ENCODE data around the gene URI1.

URI1 gene

DNA sequence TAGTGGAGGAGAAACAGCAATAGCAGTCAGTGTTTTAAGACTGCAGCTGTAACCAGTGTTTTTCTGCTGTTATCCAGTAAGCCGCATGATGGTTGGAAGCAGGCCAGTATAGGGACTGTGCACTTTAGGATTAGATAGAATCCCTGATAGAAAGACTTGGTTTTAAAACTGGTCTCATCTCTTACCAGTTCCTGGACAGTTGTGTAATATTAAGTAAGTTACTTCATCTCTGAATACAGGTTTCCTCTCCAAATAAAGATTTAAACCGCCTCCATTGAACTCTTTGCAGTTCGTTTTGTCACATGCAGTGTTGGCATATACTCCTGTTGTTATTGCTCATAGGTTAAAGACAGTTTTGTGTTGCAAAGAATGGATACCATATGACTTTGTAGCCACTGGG, 25.6 kb downstream of the URI1 start:
- no peak for DNase-seq (ENCODE audit: low read depth in 3 of 3, low spot score in 1 of 3)

DNA sequence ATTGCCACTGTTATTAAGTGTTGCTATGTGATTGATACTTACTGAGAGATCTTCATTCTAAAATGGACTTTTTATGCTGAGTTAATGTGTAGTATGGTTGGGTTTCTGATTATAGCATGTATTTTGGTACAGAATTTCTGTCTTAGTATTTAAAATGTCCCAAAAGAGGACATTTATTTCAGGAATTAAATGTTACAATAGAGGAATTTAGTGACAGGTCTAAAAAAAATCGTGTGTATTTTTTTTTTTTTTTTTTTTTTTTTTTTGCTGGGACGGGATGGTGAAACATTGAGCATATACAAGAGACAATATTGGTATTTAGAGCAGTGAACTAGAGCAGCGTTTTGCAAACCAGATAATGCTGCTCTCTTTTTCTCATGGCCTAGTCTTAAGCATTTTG, 27.9 kb downstream of the URI1 start:
- DNase-seq (ENCODE audit: low read depth in 3 of 3, low spot score in 1 of 3): no peak

DNA sequence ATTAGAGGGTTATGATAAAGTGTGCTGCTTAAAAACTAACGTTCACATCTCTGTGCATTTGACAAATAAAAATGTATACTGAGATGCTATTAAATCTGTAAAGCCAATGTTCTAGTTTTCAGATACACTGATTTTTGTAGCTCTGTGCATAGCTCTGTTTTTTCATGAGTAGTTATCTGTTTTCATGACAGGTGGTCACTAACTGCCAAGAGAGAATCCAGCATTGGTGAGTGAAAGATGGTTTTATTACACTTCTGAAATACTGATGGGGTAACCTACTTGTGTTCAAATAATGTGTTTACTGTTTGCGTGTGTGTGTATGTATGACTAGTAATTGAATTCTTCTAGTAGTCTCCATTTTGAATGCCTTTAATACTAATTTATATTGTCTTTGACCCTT, 29.0 kb downstream of the URI1 start:
- no peak for DNase-seq (ENCODE audit: low read depth in 3 of 3, low spot score in 1 of 3)

DNA sequence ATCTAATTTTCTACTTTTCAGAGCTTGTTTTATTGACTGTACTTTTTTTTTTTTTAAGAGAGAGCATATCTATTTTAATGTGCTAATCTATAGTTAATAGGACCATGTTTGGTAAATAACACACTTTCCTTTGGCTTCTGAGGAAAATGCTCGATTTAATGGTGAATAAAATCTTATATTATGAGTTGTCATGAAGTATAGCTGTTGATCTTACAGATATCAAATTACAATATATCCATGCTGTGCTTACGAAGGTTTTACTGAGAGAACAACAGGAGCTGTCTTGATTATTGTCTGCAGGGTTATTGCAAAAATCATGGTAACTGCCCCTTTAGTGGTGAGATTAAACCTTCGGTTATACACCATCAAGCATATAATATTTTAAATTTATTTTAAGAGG, 29.6 kb downstream of the URI1 start:
- DNase-seq (ENCODE audit: low read depth in 3 of 3, low spot score in 1 of 3): no peak

DNA sequence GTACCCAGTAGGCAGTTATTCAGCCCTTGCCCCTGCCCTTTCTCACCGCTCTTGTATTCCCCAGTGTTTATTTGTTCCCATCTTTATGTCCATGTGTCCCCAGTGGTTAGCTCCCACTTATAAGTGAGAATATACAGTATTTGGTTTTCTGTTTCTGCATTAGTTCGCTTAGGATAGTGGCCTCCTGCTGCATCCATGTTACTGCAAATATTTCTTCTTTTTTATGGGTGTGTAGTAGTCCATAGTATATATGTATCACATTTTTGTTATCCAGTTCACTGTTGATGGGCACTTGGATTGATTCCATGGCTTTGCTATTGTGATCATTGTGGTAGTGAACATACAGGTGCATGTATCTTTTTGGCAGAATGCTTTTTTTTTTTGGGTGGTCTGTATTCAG, 32.7 kb downstream of the URI1 start:
- no peak for DNase-seq (ENCODE audit: low read depth in 3 of 3, low spot score in 1 of 3)

DNA sequence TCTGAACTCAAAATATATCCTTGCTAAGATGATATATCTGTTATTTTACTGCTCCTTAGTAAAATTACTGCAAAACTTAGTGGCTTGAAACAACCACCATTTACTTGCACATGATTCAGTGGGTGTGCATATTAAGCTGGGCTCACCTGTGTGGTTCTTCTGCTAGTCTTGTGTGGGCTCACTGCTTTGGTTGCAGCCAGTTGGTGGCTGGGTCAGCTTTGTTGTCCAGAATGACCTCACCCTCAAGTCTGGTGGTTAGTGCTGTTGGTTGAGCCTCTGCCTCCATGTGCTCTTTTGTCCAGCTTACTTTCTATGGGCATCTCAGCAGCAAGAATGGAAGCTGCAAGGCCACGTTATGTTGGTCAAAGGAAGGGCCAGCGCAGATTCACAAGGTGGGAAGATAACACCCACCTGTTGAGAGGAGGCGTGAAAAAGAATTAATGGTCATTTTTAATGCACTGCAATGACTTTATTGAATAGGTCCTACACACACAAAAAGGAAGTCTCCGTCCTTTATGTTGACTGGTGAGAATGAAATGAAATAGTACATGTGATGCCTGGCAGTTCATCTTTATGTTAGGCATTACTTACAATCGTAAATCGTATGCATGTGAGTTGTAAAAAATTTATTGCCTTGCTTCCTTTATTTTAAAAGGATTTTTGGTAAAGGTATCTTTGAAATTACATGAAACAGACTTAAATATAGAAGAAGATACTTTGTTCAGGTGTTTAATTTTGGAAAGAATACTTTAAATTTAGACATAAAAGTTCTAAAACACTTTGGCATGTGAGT, 34.3 kb downstream of the URI1 start:
- no peak for DNase-seq (ENCODE audit: low read depth in 3 of 3, low spot score in 1 of 3)

DNA sequence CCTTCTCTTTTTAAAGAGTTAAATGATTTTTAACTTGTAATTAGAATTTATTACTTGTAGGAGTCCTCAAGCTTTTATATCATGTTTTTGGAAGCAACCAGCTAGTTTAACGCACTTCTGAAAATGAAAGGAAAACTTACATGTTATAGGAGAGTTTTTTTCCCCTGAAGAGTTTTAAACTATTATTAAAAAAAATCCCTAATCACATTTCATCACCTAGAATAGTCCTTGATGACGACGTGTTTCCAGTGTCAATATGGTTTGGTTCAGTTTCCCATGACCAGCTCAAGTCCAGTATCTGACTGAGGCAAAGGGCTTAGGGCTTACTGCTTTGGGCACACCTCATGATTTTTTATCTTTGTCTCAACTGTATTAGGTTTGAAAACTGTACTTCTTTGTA, 36.0 kb downstream of the URI1 start:
- DNase-seq (ENCODE audit: low read depth in 3 of 3, low spot score in 1 of 3): no peak

DNA sequence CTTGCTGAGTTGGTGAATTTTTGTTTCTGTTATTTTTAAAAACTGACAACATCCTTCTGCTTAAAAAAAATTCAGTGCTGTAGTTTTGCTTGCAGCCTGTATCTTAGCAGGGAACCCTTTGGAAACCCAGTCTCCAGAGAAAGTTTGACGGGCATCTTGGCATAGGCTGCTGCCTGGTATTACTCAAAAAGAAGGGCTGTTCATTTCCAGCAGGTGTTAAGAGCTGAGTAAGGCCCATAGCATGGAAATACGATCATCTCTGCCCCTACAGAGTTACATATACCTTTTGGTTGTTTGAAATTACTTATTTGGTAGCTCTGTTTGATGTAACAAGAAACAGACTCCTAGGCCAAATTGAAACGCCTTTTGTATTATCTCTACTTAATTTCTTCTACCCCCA, 41.5 kb downstream of the URI1 start:
- DNase-seq (ENCODE audit: low read depth in 3 of 3, low spot score in 1 of 3): no peak

DNA sequence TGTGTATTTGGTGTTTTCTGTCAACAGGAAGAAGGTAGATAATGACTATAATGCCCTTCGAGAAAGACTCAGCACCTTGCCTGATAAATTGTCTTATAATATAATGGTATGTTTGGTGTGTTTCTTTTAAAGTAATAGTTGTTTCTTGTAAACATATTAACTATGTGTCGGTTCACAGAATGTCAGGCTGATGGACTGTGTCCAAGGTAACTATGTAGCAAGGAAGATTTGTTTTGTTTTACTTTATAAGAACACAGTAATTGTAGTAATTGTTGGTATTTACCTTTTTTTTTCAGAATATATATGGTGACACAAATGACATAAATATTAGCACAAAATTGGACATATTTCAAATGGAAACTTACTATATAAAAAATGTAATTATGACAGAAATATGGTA, 43.2 kb downstream of the URI1 start:
- no peak for DNase-seq (ENCODE audit: low read depth in 3 of 3, low spot score in 1 of 3)

DNA sequence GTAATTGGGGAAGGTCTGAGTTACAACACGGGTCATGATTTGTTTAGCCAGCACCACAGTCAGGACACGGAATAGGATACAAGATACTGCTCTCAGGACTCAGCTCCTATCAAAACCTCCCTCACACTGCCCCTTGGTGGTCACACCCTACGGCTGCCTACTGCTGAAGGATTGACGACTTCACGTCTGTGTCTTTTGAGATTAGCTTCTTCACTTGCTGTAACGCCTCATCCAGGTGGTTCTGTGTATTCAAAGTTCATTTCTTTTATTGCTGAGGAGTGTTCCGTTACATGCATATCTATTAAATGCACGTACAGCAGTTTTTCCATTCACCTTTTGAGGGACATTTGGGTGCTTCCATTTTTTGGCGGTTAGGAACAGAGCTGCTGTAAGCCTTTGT, 46.3 kb downstream of the URI1 start:
- no peak for DNase-seq (ENCODE audit: low read depth in 3 of 3, low spot score in 1 of 3)

DNA sequence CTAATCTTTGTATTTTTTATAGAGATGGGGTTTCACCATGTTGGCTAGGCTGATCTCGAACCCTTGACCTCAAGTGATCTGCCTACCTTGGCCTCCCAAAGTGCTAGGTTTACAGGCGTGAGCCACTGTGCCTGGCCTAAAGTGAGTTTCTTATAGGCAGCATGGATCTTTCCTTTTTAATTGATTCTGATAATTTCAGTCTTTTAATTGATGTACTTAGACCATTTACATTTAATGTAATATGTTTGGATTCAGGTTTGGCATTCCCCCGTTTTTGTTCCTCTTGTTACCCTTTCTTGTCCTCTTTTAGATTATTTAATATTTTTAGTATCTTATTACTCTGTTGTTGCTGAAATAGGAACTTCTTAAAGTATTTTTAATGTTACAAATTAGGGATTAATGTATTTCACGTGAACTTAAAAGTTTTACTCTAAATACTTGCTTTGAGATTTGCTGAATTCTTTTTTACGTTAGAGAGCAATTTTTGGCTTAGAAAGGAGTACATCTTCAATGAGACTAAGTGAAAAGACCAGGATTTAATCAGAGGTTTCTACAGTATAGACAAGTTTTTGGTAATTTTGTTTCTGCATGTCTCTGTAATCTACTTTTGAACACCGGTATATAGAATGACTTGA, 50.3 kb downstream of the URI1 start:
- no peak for DNase-seq (ENCODE audit: low read depth in 3 of 3, low spot score in 1 of 3)

DNA sequence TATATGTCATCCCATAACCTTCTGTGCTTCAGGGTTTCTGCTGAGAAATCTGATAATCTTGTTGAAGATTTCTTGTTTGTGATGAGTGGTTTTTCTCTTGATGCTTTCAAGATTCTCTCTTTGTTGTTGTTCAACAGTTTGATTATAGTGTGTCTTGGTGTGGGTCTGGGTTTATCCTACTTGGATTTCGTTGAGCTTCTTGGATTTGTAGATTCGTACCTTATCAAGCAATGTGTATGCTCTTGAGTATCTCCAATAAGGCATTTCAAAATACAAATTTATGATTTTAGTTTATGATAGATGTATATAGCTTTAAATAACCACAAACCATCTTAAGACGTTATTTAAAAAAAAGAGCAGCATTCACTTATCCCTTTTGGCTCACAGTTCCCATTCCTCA, 57.5 kb downstream of the URI1 start:
- no peak for DNase-seq (ENCODE audit: low read depth in 3 of 3, low spot score in 1 of 3)

DNA sequence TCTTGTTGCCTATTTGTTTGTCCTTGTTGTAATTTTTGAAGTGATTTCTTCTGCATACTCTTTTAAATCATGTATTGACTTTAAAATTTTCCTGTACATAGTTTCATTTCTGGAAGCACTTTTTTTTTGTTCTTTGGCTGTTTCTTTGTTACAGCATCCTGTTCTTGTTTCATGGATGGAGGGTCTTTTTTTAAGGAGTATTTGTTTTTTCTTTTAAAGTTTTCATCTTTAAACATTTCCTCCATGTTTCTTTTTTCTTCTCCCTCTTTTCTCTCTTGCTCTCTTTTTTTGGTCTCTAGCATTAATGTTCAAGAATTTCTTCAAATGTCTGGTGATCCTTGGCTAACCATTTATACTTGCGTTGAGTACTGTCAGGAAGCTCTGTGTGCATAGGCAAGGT, 58.8 kb downstream of the URI1 start:
- DNase-seq (ENCODE audit: low read depth in 3 of 3, low spot score in 1 of 3): no peak

DNA sequence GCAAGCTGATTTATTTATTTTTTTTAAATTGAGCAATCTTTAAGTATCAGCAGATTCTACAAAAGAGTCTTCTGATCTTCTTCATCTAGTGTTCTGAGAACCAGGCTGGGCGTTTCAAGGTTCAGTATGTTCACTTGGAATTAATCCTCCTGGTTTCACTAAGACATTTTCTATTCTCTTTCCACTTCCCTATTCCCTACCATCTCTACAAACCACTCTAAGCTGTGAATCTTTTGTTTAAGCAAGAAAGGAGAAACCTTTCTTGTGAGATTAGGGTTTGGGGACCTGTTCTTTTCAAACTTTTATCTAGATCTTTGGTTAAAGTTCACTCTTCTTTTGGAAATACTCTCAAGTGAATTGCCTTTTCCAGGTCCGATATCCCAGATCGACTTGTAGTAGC, 59.3 kb downstream of the URI1 start:
- no peak for DNase-seq (ENCODE audit: low read depth in 3 of 3, low spot score in 1 of 3)

DNA sequence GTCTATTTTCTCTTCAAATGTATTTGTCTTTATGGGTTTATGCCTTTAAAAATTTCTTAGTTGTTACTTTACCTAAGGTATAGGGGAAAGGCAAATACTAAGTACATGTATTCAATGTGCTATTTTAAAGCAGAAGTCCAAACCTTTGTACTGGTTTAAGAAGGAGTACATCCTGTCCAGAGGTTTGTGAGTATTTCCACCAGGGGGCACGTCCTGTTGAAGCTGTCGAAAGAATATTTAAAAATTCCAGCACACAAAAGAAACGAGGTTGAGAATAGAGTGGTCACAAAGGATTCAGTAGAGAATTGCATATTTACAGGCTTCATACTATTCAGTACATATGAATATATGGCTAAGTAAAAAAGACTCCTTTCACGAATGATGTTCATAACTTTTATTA, 59.8 kb downstream of the URI1 start:
- no peak for DNase-seq (ENCODE audit: low read depth in 3 of 3, low spot score in 1 of 3)

DNA sequence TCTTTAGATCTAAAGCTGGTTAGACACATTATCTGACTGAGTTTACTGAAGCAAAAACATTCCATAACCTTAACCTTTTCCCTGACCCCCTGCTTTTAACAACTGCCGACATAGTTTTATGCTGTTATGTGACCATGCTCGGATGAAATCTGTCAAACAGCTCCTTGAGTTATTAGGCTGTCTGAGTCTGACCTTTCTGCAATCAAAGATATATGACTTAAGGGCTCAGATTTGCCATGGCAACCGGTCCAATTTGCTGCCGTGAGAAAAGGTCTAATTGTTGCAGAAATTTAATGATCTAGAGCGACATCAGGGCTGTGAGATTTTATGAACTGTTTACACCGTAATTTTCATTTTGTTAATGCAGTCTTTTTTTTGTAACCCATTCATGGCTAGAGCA, 61.8 kb downstream of the URI1 start:
- DNase-seq (ENCODE audit: low read depth in 3 of 3, low spot score in 1 of 3): no peak

DNA sequence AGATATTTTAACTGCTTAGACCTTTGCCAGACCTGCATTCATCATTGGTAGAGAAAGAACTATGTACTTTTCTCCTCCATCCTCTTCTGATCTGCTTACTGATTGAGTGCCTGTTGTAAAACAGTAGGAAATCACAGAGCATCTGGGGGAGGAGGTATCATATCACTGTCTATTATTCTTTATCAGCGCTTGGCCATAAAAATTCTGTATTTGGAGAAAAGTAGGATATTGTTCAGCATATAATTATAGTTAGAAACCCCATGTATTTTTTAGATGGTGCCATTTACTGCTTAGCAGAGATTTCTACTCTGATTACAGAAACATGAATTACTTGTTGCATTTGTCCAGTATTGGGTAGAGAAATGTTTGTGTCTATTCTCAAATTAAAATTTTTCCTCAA, 62.4 kb downstream of the URI1 start:
- no peak for DNase-seq (ENCODE audit: low read depth in 3 of 3, low spot score in 1 of 3)

DNA sequence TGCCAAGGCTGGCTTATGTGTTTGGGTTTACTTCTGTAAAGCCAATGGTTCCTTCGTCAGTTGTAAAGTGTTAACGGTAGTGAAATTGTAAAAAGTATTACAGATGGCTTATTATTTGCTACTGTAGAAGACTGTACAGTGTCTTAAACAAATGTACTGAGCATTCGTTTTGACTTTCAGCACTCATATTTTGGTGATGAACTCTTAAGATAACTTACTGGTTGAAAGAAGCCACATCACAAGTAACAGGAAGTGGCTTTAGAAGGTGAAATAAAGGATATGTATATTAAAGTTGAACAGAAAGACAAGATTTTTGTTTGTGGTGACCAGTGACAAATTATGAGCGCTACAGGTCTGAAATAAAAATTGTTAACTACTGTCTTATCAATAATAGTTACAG, 64.2 kb downstream of the URI1 start:
- DNase-seq (ENCODE audit: low read depth in 3 of 3, low spot score in 1 of 3): no peak

DNA sequence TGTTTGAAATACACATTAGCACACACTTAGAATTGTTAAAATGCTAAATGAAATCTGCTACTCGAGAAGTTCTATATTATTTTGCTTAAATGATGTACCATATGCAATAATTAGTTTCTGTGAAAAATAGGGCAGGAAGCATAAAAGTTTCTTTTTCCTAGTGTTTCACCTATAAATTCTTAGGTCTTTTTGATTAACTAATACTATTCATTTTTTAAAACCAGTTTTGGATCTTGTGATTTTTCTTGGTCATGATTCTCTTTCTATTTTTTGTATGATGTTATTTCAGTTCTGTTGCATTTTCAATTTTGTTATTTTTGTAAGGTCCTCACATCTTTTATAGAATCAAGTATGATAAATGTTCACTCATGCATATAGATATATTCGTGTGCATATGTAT, 66.1 kb downstream of the URI1 start:
- no peak for DNase-seq (ENCODE audit: low read depth in 3 of 3, low spot score in 1 of 3)

DNA sequence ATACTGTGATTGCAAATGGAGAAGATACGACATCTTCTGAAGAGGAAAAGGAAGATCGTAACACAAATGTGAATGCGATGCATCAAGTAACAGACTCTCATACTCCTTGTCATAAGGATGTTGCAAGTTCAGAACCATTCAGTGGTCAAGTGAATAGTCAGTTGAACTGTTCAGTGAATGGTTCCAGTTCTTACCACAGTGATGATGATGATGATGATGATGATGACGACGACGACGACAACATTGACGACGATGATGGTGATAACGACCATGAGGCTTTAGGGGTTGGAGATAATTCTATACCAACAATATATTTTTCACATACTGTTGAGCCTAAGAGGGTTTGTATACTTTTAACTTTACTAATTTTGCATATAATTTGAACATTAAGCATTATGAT, 67.0 kb downstream of the URI1 start:
- no peak for DNase-seq (ENCODE audit: low read depth in 3 of 3, low spot score in 1 of 3)

DNA sequence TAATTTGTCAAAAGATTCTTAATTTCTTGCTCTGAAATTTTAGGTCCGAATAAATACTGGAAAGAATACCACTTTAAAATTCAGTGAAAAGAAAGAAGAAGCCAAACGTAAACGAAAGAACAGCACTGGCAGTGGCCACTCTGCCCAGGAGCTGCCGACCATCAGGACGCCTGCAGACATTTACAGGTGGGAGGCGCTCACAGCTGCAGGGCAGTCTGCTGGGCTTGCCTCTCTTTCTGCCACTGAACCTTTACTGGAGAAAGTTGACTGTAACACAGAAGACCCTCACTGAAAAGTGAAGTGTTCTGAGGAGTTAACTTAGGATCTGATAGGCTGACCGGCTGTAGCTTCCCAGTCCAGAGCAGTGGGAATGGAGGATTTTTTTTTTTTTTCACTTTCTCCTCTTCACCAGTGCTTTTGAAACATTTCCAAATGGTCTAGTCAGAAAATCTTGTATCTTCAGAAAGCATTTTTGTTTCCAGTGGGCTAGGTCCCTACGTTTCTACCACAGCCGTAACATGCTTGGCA, 69.1 kb downstream of the URI1 start:
- no peak for DNase-seq (ENCODE audit: low read depth in 3 of 3, low spot score in 1 of 3)

DNA sequence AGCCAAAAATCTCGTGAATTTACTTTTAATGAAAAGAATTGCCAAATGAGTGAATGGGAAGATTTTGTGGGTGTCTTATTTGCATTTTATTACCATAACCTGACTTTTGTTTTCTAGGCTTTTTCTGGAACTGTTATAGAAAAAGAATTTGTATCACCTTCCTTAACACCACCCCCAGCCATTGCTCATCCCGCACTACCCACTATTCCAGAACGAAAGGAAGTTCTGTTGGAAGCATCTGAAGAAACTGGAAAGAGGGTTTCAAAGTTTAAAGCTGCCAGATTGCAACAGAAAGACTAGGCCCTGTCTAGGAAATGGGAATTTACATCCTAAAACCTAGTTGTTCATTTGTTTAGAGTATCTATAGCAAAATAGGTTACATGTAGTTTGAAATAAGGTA, 72.7 kb downstream of the URI1 start:
- no peak for DNase-seq (ENCODE audit: low read depth in 3 of 3, low spot score in 1 of 3)

DNA sequence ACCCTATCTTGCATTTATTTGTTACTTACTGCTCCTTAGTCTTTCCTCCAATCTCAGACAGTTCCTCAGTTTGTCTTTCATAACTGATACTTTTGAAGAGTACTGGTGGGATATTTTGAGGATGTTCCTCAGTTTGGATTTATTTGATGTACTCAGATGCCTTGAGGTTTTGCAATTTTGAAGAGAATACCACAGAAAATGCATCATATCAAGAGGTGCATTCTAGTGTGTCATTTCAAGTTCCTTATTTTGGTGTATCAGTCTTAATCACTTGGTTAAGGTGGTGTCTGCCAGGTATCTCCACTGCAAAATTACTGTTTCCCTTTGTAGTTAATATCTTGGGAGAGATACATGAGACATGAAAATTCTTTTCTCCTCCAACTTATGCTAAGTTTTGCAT, 75.1 kb downstream of the URI1 start:
- DNase-seq (ENCODE audit: low read depth in 3 of 3, low spot score in 1 of 3): no peak

All from stimulated activated CD4-positive, alpha-beta T cell treated with anti-CD3 and anti-CD28 coated beads, TNF-alpha, amount 100 ng/mL, for 1 hour (primary cell).